ENCODE measurements around the gene NAALADL2. TPM values are rescaled to one million over a fixed set of nuclear protein-coding genes. Genes with fewer than 3 reads are reported as not detected.

The NAALADL2 gene
- total and polyA plus RNA-seq, 2 of the 8 experiments (the other 6 are each of a cell fraction or from before 2014, with no cell fraction given), result 0.12 to 0.22 TPM

GRCh38 chr3:174957551-174958001 lies 98.4 kb downstream of the NAALADL2 start:
- Histone ChIP-seq H3K23me2 (ENCODE audit: low read depth, low read length) (no peaks in the 10 kb centered on the region), H3K4me1 (replicated peaks in 1 of 4; ENCODE audit: control insufficient read depth in 3 of 4, insufficient read depth in 4 of 4, low read length in 3 of 4) (0 out of 7 replicates have a peak, but pooled peaks cover 0 to 2% (median 0%) of the 10 kb centered on the region in 4 experiments), H3K79me1 (ENCODE audit: low read depth, low read length) (no peaks in the 10 kb centered on the region), H2BK5ac (ENCODE audit: low read depth, low read length) (no peak overlapping the region), H2AFZ (ENCODE audit: low read length) (no peak overlapping the region), H3K27ac (ENCODE audit: low read depth, low read length) (no peak overlapping the region), H2BK120ac (replicated peaks; ENCODE audit: low read depth, low read length) (no peak overlapping the region), H3K36me3 (ENCODE audit: control insufficient read depth in 2 of 4, insufficient read depth in 4 of 4, low read length in 3 of 4) (no peaks in the 10 kb centered on the region), H3K4ac (replicated peaks; ENCODE audit: insufficient read length, low read depth, low read length) (no peak overlapping the region), H4K8ac (ENCODE audit: extremely low read depth, insufficient read depth, low read length) (no peak overlapping the region), H3K79me2 (ENCODE audit: control insufficient read depth in 1 of 2, insufficient read depth in 2 of 2, low read length in 2 of 2) (no peaks in the 10 kb centered on the region), H3K27me3 (replicated peaks in 1 of 4; ENCODE audit: control insufficient read depth in 3 of 4, extremely low read depth in 1 of 4, insufficient read depth in 3 of 4, low read length in 3 of 4) (no peaks in the 10 kb centered on the region), H2BK12ac (ENCODE audit: low read depth, low read length) (no peak overlapping the region), H3K23ac (ENCODE audit: insufficient read length) (no peak overlapping the region), H4K91ac (replicated peaks; ENCODE audit: insufficient read length, low read length) (no peak overlapping the region), H2BK20ac (ENCODE audit: low read length) (no peak overlapping the region), H3K14ac (ENCODE audit: insufficient read length) (no peak overlapping the region), H3K18ac (ENCODE audit: extremely low read depth, low read length) (no peak overlapping the region), H3K4me2 (ENCODE audit: insufficient read depth in 1 of 2, low read depth in 2 of 2, low read length in 2 of 2) (no peak overlapping the region), H3K56ac (replicated peaks; ENCODE audit: insufficient read length, low read depth, low read length) (no peak overlapping the region), H3K9ac (replicated peaks in 1 of 4; ENCODE audit: extremely low read depth in 1 of 4, low read depth in 3 of 4, low read length in 3 of 4) (no peak overlapping the region), H4K20me1 (replicated peaks in 1 of 2; ENCODE audit: control insufficient read depth in 1 of 2, insufficient read depth in 2 of 2, low read length in 2 of 2) (no peaks in the 10 kb centered on the region), H3K4me3 (ENCODE audit: extremely low read depth in 1 of 4, insufficient read depth in 2 of 4, low read depth in 3 of 4, low read length in 4 of 4) (no peak overlapping the region), H2BK15ac (ENCODE audit: low read length) (no peak overlapping the region), H3K9me3 (ENCODE audit: insufficient read depth in 2 of 2, low read depth in 1 of 2, low read length in 1 of 2) (no peaks in the 10 kb centered on the region), H4K5ac (ENCODE audit: insufficient read length, low read depth, low read length) (no peak overlapping the region), H2AK5ac (ENCODE audit: low read depth, low read length) (no peak overlapping the region)
- ChIA-PET POLR2A (ENCODE audit: partially characterized antibody) (interaction anchor here (0.7 kb wide), 1 partner anchor 533 kb away, joined by 4 read pairs; no protein-coding TSS in a partner anchor), CTCF (ENCODE audit: partially characterized antibody) (interaction anchor here (0.7 to 1.8 kb wide), 4 partner anchors 13 to 602 kb away, joined by 3 to 7 read pairs (median 4); no protein-coding TSS in a partner anchor)
- TF ChIP-seq SIRT6 (IDR thresholded peaks at IDR 0.05; ENCODE audit: low read length), result no peak
- TF ChIP-seq, protein P1, sequence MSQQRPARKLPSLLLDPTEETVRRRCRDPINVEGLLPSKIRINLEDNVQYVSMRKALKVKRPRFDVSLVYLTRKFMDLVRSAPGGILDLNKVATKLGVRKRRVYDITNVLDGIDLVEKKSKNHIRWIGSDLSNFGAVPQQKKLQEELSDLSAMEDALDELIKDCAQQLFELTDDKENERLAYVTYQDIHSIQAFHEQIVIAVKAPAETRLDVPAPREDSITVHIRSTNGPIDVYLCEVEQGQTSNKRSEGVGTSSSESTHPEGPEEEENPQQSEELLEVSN (IDR thresholded peaks at IDR 0.05), result no peak
- no peak for TF ChIP-seq SP1 (IDR thresholded peaks at IDR 0.05; ENCODE audit: low read depth, low read length)
- TF ChIP-seq YY1 (IDR thresholded peaks at IDR 0.05; ENCODE audit: low read depth, low read length), result no peak
- TF ChIP-seq ZNF274 (IDR thresholded peaks at IDR 0.05; ENCODE audit: borderline replicate concordance, extremely low read depth, low read length), result no peak
- DNase-seq (ENCODE audit: low read depth in 1 of 2, low spot score in 2 of 2) (no peak), FAIRE-seq (no peak)
